Adrenal gland (tissue), 12 donors: ENCODE data around the gene NIBAN1. TPM values are rescaled to one million over a fixed set of nuclear protein-coding genes. Genes with fewer than 3 reads are reported as not detected.

Experiments
- DNase-seq, 7 donors: peaks; one replicate each; pipeline ENCODE4 v3.0.0-alpha.2; 2019 to 2020
- H3K27ac ChIP-seq, 5 donors: fragments of 200-600 bp; sonication (generic) in 4 of 5; 1 replicate in 3 of 5; 2 replicates in 2 of 5; pipeline versions ENCODE4 v1.5.1 to v1.8.0; 2016 to 2020; ENCODE audit warnings: mild to moderate bottlenecking in 1 of 5
- H3K27me3 ChIP-seq: fragments of 200-600 bp; 2 replicates; pipeline ENCODE4 v1.8.0; 2021
- H3K36me3 ChIP-seq, 2 donors: fragments of 200-600 bp; replicated peaks in 1 of 2; 1 replicate in 1 of 2; 2 replicates in 1 of 2; pipeline versions ENCODE4 v1.5.1 to v1.8.0; 2018 to 2022
- H3K4me1 ChIP-seq, 2 donors: fragments of 200-600 bp; replicated peaks in 1 of 2; 1 replicate in 1 of 2; 2 replicates in 1 of 2; pipeline versions ENCODE4 v1.5.1 to v1.8.0; 2018 to 2021
- H3K4me3 ChIP-seq, 4 donors: fragments of 200-600 bp; sonication (generic) in 3 of 4; one replicate each; pipeline ENCODE4 v1.5.1; 2016 to 2018
- H3K9me3 ChIP-seq, 3 donors: fragments of 200-600 bp; sonication (generic) in 1 of 3; replicated peaks in 1 of 3; 1 replicate in 2 of 3; 2 replicates in 1 of 3; pipeline versions ENCODE4 v1.5.1 to v1.8.0; 2016 to 2021
- CTCF ChIP-seq, 6 experiments: fragments of 450-650 bp in 4 of 6; fragments of 200-600 bp in 2 of 6; sonication (generic) in 1 of 6; IDR thresholded peaks; 1 replicate in 5 of 6; 2 replicates in 1 of 6; pipeline versions ENCODE4 v1.5.1 to v1.8.0; 2016 to 2021; ENCODE audit warnings: antibody characterized with exemption in 6 of 6, mild to moderate bottlenecking in 2 of 6, moderate library complexity in 1 of 6
- POLR2A ChIP-seq, 2 donors: fragments of 450-650 bp; IDR thresholded peaks; one replicate each; pipeline ENCODE4 v1.6.1; 2017; ENCODE audit warnings: antibody characterized with exemption in 2 of 2, mild to moderate bottlenecking in 2 of 2, moderate library complexity in 1 of 2
- WGBS, 4 donors: extraction: QIAGEN DNeasy Blood & Tissue Kit in 2 of 4; methylation state at CpG; one replicate each; pipeline versions ENCODE4 v1.1.5 to v1.1.7; 2013 to 2017; 5-methylcytosine and 5-hydroxymethylcytosine counted together
- intact Hi-C, 2 donors: fragments of 100-400 bp; cut with DNase I; formaldehyde crosslinking; loops; one replicate each; pipeline versions ENCODE4 v1.14.1 to v1.15.0; 2022 to 2023
- polyA plus RNA-seq, 3 donors: library from polyadenylated mRNA; stranded (reverse); fragments of 200-250 nt in 2 of 3; fragments of 350-450 nt in 1 of 3; fragmentation: Illumina TruSeq in 1 of 3; extraction: RNeasy Lipid Tissue Mini Kit (QIAGEN cat#74804) in 1 of 3; gene quantifications; one replicate each; pipeline ENCODE4 v1.2.3, GENCODE V29; 2013 to 2014
- total RNA-seq, 9 donors: library from RNA; depleted of rRNA in 4 of 9; stranded (reverse); fragments of >200 nt in 4 of 9; fragments of 120-200 nt in 1 of 9; fragmentation: NEBNext Ultra II Directional in 1 of 9; extraction: Animal tissue kit (Norgen Biotek cat#: 25700) in 1 of 9; gene quantifications; one replicate each; pipeline versions ENCODE4 v1.1.0 to v1.2.4, GENCODE V29; 2013 to 2023
- donor health status: healthy with polysubstance abuse.
- donor health status: Bipolar disorder and iron deficiency.
- donor health status: DM: yes; HTN: yes; CAD: no.
- donor health status: DM: no; HTN: no; CAD: no.
- donor health status: DM: no; HTN: no; CAD: no.
- donor health status: DM: yes; HTN: yes; CAD: no.

The NIBAN1 gene
- total and polyA plus RNA-seq, 12 donors = 2.3 to 30.6 (median 11.2) TPM

- Histone ChIP-seq H3K27ac (no peak overlapping the region), H3K9me3 (no peaks in the 10 kb centered on the region), H3K27me3 (no peaks in the 10 kb centered on the region), H3K36me3 (no peaks in the 10 kb centered on the region), H3K4me3 (no peak overlapping the region), H3K4me1 (peaks cover 0 to 7% of the 10 kb centered on the region in 2 donors)
- intact Hi-C loops = no loop called here
- 90 to 91% (median 91%) methylated on average over 8 of the region's 8 CpGs for WGBS, 4 donors
- TF ChIP-seq POLR2A (IDR thresholded peaks at IDR 0.05) (no peak), CTCF (IDR thresholded peaks at IDR 0.05) (no peak)
- no peak for DNase-seq
Measured at GRCh38 chr1:184971522-184972265, 2.6 kb downstream of the NIBAN1 start.

GRCh38 chr1:184970691-184971161 is 3.6 kb downstream of the NIBAN1 start:
- Histone ChIP-seq H3K27me3 (no peaks in the 10 kb centered on the region), H3K9me3 (no peaks in the 10 kb centered on the region), H3K36me3 (no peaks in the 10 kb centered on the region), H3K27ac (no peak overlapping the region), H3K4me1 (peaks cover 0 to 7% of the 10 kb centered on the region in 2 donors), H3K4me3 (no peak overlapping the region)
- no peak for DNase-seq
- TF ChIP-seq POLR2A (IDR thresholded peaks at IDR 0.05) (no peak), CTCF (IDR thresholded peaks at IDR 0.05) (no peak)
- intact Hi-C loops = no loop called here
- 59 to 77% (median 70%) methylated on average over 5 of the region's 5 CpGs for WGBS, 4 donors

GRCh38 chr1:184966989-184967388 is 7.3 kb downstream of the NIBAN1 start:
- H3K9me3 ChIP-seq = no peaks in the 10 kb centered on the region
- H3K4me3 ChIP-seq = no peak overlapping the region
- no peaks in the 10 kb centered on the region for H3K36me3 ChIP-seq
- H3K4me1 ChIP-seq = no peaks in the 10 kb centered on the region
- WGBS, 4 donors = 82 to 96% (median 91%) methylated on average over 2 of the region's 2 CpGs
- no peak overlapping the region for H3K27ac ChIP-seq
- intact Hi-C loops = no loop called here
- no peaks in the 10 kb centered on the region for H3K27me3 ChIP-seq
- TF ChIP-seq POLR2A (IDR thresholded peaks at IDR 0.05) = no peak
- no peak for TF ChIP-seq CTCF (IDR thresholded peaks at IDR 0.05)
- no peak for DNase-seq

- intact Hi-C loops = no loop called here
- no peaks in the 10 kb centered on the region for H3K27me3 ChIP-seq
- no peak overlapping the region for H3K27ac ChIP-seq
- no peak overlapping the region for H3K4me3 ChIP-seq
- no peaks in the 10 kb centered on the region for H3K4me1 ChIP-seq
- no peaks in the 10 kb centered on the region for H3K36me3 ChIP-seq
- TF ChIP-seq POLR2A (IDR thresholded peaks at IDR 0.05) (no peak), CTCF (IDR thresholded peaks at IDR 0.05) (no peak)
- 71 to 73% (median 72%) methylated on average over 4 of the region's 4 CpGs for WGBS, 4 donors
- no peak for DNase-seq
- no peaks in the 10 kb centered on the region for H3K9me3 ChIP-seq
Measured at GRCh38 chr1:184965944-184966860, 8.1 kb downstream of the NIBAN1 start.
